ENCODE measurements around the gene TMEM120A.

TMEM120A gene

DNA sequence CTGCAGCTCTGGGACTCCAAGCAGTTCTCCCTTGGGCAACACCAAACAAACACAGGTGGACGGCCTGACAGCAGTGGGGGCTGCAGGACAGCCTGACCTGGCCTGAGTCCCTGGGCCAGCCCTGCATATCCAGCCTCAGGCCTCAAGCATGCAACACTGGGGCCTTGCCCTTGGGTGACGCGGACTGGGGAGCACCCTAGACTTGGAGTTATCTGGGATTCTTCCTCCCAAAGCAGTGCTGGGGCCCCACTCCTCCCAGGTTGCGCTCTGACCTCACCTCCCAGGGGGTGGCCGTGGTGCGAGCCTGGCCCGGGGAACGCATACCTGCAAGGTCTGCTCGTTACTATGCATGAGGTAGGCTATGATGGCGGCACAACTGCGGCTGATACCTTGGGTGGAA lies 6.2 kb upstream of the TMEM120A start:
- Histone ChIP-seq H3K36me3 (replicated peaks) (peaks cover 18% of the 10 kb centered on the region), H3K27me3 (replicated peaks) (no peaks in the 10 kb centered on the region), H3K4me3 (ENCODE audit: low read depth, low read length) (no peak overlapping the region), H3K27ac (no peak overlapping the region)
- TF ChIP-seq, protein P1, sequence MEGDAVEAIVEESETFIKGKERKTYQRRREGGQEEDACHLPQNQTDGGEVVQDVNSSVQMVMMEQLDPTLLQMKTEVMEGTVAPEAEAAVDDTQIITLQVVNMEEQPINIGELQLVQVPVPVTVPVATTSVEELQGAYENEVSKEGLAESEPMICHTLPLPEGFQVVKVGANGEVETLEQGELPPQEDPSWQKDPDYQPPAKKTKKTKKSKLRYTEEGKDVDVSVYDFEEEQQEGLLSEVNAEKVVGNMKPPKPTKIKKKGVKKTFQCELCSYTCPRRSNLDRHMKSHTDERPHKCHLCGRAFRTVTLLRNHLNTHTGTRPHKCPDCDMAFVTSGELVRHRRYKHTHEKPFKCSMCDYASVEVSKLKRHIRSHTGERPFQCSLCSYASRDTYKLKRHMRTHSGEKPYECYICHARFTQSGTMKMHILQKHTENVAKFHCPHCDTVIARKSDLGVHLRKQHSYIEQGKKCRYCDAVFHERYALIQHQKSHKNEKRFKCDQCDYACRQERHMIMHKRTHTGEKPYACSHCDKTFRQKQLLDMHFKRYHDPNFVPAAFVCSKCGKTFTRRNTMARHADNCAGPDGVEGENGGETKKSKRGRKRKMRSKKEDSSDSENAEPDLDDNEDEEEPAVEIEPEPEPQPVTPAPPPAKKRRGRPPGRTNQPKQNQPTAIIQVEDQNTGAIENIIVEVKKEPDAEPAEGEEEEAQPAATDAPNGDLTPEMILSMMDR (IDR thresholded peaks at IDR 0.05; ENCODE audit: low read depth, low read length, missing control alignments) = no peak
- in situ Hi-C loops (cut with HindIII; ENCODE audit: low pct_ligation_motif_present, low sequenced_read_pairs) = no loop called here
- DNase-seq = no peak

DNA sequence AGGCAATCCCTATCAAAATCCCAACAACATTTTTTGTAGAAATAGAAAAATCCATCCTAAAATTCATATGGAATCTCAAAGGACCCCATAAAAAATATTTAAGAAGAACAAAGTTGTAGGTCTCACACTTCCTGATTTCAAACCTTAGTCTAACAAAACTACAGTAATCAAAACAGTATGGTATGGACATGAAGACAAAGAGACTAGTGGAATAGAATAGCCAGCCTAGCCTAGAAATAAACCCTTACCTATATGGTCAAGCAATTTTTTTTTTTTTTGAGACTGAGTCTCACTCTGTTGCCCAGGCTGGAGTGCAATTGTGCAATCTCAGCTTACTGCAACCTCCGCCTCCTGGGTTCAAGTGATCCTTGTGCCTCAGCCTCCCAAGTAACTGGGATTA lies 3.6 kb upstream of the TMEM120A start:
- no peaks in the 10 kb centered on the region for H3K27me3 ChIP-seq (replicated peaks)

DNA sequence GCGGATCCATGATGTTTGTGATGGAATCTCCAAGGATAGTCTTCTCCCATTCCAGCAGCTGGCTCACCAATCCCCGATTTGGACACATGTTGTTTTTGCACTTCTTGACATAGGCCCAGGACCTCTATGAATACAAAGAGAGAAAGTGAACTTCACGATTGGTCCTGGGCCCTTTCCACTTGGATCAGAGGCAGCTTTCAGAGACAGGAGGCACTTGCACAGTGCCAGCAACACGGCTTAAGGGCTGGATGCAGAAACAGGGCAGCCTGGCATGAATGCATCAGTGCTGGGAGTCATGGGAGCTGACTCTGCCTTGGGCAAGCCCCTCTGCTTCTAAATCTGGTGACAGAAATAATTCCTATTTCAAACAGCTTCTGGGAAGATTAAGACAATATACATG lies 2.1 kb upstream of the TMEM120A start:
- H3K4me3 ChIP-seq (ENCODE audit: low read depth, low read length) = no peak overlapping the region
- DNase-seq = no peak
- H3K36me3 ChIP-seq (replicated peaks) = peaks cover 9% of the 10 kb centered on the region
- no peaks in the 10 kb centered on the region for H3K27me3 ChIP-seq (replicated peaks)
- H3K27ac ChIP-seq = no peak overlapping the region
- TF ChIP-seq, protein P1 (IDR thresholded peaks at IDR 0.05; ENCODE audit: low read depth, low read length, missing control alignments) = no peak
- in situ Hi-C loops (cut with HindIII; ENCODE audit: low pct_ligation_motif_present, low sequenced_read_pairs) = no loop called here

More for the DNA sequence above, 3.6 kb upstream of the TMEM120A start:
- peaks cover 9% of the 10 kb centered on the region for H3K36me3 ChIP-seq (replicated peaks)
- in situ Hi-C loops (cut with HindIII; ENCODE audit: low pct_ligation_motif_present, low sequenced_read_pairs) = no loop called here
- TF ChIP-seq, protein P1 (IDR thresholded peaks at IDR 0.05; ENCODE audit: low read depth, low read length, missing control alignments) = no peak
- H3K4me3 ChIP-seq (ENCODE audit: low read depth, low read length) = no peak overlapping the region
- no peak overlapping the region for H3K27ac ChIP-seq
- DNase-seq = no peak

DNA sequence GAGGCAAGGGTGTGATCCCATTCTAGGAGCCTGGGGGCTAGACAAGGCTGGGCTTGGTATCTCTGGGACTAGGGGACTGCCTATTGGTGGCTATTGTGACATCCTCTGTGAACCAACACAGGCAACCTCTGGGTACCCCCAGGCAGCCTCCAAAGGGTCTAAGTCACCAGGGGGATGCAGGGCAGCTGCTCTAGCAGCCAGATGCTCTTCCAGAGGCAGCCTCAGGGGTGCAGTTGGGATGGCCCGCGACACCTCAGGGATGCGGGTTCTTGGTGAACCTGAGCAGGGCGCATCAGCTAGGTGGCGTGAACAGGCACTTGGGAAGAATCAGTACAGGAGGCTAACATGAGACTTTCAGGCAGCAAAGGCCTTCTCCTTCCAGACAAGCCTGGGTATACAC lies 1.6 kb upstream of the TMEM120A start:
- no peak overlapping the region for H3K4me3 ChIP-seq (ENCODE audit: low read depth, low read length)
- H3K27me3 ChIP-seq (replicated peaks) = no peaks in the 10 kb centered on the region
- H3K36me3 ChIP-seq (replicated peaks) = peaks cover 9% of the 10 kb centered on the region
- TF ChIP-seq, protein P1 (IDR thresholded peaks at IDR 0.05; ENCODE audit: low read depth, low read length, missing control alignments) = no peak
- DNase-seq = no peak
- H3K27ac ChIP-seq = no peak overlapping the region
- in situ Hi-C loops (cut with HindIII; ENCODE audit: low pct_ligation_motif_present, low sequenced_read_pairs) = no loop called here

DNA sequence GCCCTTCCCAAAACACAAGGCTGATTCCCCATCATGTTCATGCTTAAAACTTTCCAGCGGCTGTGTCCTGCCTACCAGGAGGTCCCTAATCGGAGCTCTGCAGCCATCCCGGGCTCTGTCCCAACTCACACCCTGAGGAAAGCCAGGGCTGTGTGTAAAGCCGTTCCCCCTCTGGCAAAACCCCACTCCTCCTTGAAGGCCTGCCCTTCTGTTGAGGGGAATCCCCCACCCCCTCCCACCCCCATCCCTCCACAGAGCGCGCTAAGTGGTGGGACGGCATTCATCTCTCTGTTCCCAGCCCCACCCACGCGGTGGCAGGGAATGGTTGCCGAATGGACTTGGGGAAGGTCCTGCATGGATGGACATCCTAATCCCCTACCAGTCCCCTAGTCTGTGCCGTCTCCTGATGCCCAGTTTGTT lies 667 bp upstream of the TMEM120A start:
- Histone ChIP-seq H3K4me3 (ENCODE audit: low read depth, low read length) (peak overlapping the region; percentile 59), H3K27me3 (replicated peaks) (no peaks in the 10 kb centered on the region), H3K27ac (no peak overlapping the region), H3K36me3 (replicated peaks) (peaks cover 3% of the 10 kb centered on the region)
- in situ Hi-C loops (cut with HindIII; ENCODE audit: low pct_ligation_motif_present, low sequenced_read_pairs) = no loop called here
- TF ChIP-seq, protein P1 (IDR thresholded peaks at IDR 0.05; ENCODE audit: low read depth, low read length, missing control alignments) = no peak
- no peak for DNase-seq

DNA sequence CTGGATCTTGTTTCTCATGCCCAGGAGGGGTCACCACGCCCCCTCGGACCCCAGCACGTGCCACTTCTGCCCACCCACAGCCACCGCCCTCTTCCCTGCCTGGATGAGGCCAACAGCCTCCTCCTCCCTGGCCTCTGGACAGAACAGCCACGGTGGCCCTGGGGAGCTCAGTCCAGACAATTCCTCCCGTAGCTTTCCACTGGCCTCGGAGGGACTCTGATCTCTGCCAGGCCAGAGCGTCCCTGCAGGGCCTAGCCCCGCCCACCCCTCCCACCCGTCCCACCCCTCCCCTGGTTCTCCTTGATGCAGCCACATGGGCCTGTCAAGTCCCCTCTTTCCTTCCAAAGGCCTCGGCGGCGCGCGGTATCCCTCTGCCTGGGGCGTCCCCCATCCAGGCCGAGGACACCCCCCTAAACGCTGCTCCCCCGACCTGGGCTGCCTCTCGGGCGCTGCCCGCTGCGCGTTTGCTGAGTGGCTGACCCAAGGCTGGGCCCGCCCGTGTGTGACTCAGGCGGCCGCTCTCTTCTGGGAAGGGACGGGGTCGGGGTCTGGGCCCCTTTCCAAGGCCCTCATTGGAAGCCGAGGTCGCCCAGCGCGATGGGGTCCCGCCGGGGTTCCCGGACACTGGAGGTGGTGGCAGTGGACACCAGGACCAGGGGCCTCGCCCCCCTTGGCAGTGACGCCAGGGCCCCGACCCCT lies 557 bp downstream of the TMEM120A start:
- in situ Hi-C loops (cut with HindIII; ENCODE audit: low pct_ligation_motif_present, low sequenced_read_pairs) = no loop called here
- TF ChIP-seq, protein P1 (IDR thresholded peaks at IDR 0.05; ENCODE audit: low read depth, low read length, missing control alignments) = no peak
- no peaks in the 10 kb centered on the region for H3K27me3 ChIP-seq (replicated peaks)
- DNase-seq = peak; percentile 24
- peaks cover 3% of the 10 kb centered on the region for H3K36me3 ChIP-seq (replicated peaks)
- H3K4me3 ChIP-seq (ENCODE audit: low read depth, low read length) = peak overlapping the region; percentile 75
- H3K27ac ChIP-seq = peak overlapping the region; percentile 16
